Hippocampal formation (tissue), 2 donors: ENCODE data around the gene CNPY1.

ENCODE experiments used
- DNase-seq, 2 donors: peaks; one replicate each; lab custom pipeline; 2025; lab: John Stamatoyannopoulos, UW

Gene CNPY1

DNA sequence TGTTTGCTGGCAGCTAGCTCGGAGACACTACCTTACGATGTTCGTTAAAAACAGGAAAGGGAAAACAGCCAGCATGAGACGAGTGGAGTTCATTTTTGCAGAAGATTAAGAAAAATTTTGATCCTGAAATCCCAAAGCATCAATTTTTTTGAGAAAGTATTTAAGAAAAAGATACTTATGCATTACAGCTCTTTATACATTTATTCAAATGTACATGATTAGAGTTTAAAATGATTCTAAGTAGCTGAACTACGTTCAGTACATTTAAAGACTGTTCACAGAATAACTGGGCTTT is 34.7 kb downstream of the CNPY1 start:
- DNase-seq = no peak

GRCh38 chr7:155510975-155511701 is 35.2 kb downstream of the CNPY1 start:
- no peak for DNase-seq

DNA sequence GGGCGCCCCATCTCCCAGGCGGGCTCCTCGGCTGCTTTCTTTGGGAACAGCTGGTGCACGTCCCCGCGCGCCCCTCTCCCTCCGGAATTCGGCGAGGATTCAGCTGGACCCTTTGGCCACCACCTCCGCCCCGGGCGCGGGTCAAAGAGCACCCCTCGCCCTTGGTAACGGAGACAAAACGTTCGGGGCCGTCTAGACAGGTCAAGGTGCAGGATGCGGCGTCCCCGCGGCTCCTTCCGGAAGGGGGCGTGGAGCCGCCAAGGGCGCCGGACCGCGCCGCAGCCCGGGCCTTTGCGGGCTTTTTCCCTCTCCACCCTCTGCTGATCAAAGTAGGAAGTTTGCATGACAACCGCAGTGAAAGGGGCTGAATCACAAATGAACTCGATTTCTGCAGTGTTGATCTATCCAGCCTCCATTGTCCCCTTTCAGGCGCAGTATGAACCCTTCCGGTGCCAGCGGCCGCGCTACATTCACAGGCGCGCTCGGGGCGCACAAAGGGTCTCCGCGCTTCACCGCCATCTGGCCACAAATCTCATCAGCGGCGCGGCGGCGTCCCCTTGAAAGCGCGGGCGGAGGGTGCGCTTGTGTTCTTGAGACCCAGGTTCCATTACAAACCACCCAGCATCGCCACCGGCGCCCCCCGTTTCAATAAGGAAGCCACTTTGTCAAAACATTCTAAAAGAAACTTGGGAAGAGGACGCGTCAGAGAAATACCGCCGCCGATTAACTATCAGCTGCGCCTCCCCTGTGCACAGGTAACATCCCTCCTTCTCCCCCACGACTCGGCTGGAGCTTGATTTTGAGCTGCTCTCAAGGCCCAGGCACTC is 36.4 kb downstream of the CNPY1 start:
- DNase-seq = no peak

DNA sequence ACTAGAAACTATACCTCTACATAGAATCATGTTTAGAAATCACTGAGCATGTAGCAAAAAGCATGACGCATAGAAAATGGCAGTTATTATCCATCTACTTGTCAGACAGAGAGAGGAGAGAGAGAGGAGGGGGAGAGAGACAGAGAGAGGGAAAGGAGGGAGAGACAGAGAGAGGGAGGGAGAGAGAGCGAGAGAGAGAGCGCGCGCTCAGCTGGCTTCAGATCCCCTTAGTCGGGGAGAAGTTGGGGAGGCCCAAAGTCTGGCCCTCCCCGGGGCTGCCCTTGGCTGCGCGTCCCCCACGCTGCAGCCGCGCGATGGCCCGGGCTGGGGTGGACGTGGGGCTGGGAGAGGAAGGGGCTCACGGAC is 37.0 kb downstream of the CNPY1 start:
- DNase-seq = no peak

GRCh38 chr7:155508376-155509358 is 37.7 kb downstream of the CNPY1 start:
- no peak for DNase-seq

GRCh38 chr7:155507576-155507975 is 38.8 kb downstream of the CNPY1 start:
- DNase-seq = no peak

DNA sequence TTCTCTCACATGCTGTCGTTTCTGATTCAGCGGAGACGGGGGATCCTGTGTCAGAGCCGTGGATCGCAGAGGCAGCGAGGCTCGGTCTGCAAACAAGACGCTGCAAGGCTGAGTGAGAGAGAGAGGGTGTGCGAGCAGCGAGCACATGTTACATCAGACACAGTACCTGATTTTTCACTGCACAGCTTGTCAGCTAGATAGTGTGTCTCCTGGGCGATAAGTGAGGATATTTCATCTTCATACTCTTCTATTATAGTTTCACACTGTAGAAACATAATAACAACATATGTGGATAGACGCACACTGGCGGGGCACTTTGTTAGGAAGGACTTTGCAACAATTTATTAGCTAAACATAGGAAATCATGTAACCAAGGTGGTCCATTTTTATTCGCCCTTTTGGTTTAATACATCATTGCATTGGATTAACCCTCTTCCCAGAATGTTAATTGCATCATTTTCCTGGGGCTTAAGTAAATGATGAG is 39.5 kb downstream of the CNPY1 start:
- no peak for DNase-seq

GRCh38 chr7:155505422-155505793 is 41.0 kb downstream of the CNPY1 start:
- DNase-seq = no peak

DNA sequence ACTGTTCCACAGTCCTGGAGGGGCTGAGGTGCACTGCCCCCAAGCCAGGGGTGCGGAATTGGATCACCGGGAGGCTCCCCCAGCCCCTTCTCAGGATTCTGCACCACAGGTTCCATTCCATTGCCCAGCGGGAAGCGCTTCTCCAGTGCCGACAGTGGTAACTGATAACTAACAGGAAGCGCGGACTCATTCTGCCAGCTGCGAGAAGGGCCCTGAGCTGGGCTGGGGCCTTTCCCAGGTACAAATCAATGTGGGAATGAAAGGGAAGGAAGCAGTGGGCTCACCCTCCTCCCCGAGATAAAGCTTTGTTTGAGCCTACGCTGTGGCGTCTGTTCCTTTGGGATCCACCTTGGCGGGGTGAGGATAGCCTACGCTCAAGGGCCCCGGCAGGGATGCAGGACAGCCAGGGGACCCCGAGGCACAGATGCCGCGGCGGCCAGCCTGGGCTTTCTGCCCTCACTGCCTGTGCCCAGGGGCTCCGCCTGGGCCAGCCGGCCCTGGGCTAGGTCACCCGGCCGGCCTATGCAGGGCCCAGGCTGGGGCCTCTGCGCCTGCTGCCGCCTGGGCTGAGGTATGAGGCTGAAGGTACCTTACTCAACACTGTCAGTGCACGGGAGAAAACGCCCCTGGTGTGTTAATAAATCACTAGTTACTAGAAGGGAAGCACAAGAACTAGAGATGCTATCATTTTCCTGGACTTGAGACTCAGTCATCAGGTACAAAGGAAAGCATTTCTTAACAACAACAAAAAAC is 49.0 kb downstream of the CNPY1 start:
- no peak for DNase-seq

- DNase-seq = no peak
These were observed 49.9 kb downstream of the CNPY1 start for GRCh38 chr7:155496267-155497005.

DNA sequence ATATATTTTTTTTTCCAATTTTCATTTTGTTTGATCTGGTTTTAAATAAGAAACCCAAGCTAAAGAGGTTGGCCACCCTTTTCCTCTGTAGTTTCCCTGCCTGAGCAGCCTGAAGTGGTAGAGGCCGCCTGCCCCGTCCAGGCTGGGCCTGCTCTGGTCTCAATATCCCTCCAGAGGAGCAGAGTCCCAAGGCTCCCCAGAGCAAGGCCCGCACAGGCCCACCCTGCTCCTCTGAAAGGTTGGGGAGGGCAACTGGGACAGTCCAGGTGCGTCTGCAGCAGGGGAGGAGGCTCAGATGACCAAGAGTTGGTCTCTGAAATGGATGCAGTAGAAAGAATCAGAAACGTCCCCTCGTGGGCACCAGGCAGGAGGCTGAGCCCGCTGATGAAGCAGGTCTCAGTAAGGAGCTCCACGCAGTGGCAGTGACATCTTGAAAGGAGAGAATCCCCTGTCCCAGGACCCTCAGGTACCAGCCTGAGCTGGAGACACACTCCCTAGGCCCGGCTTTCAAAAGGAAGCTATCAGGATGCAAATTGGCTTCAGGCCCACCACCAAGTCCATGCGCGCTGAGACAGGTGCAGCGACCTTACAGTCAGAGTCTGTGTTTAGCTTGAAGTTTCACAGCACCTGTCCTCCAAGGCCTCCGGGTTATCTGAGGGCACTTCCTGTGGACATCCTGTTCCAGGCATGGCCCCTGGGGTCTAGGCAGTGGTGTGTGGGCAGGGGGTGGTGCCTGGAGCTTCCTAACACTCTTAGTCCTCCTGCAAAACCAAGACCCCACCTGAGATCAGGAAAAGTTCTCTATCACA is 50.7 kb downstream of the CNPY1 start:
- no peak for DNase-seq

GRCh38 chr7:155494551-155494950 is 51.8 kb downstream of the CNPY1 start:
- DNase-seq = no peak

- DNase-seq = no peak
These were observed 52.4 kb downstream of the CNPY1 start for GRCh38 chr7:155493744-155494538.

DNA sequence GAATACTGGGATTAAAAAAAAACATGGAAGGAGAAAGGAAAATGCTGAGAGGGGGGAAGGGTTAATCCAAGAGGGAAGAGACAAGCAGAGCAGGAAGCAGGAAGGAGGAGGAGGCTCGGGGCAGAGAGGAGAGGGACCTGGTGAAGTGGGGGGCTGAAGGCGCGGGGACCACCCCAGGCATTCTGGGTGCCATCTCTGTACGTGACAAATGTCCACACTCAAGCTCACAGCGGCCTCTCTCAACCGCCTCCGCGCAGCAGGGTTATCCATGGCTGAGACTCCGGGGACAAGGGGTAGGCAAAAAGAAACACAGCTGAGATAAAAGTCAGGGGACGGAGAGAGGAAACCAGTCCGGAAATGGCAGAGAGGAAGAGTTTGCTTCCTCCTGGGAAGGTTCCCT is 54.5 kb downstream of the CNPY1 start:
- no peak for DNase-seq

GRCh38 chr7:155490697-155491628 is 55.4 kb downstream of the CNPY1 start:
- peak in 1 of 2 donors; percentile 10 for DNase-seq

DNA sequence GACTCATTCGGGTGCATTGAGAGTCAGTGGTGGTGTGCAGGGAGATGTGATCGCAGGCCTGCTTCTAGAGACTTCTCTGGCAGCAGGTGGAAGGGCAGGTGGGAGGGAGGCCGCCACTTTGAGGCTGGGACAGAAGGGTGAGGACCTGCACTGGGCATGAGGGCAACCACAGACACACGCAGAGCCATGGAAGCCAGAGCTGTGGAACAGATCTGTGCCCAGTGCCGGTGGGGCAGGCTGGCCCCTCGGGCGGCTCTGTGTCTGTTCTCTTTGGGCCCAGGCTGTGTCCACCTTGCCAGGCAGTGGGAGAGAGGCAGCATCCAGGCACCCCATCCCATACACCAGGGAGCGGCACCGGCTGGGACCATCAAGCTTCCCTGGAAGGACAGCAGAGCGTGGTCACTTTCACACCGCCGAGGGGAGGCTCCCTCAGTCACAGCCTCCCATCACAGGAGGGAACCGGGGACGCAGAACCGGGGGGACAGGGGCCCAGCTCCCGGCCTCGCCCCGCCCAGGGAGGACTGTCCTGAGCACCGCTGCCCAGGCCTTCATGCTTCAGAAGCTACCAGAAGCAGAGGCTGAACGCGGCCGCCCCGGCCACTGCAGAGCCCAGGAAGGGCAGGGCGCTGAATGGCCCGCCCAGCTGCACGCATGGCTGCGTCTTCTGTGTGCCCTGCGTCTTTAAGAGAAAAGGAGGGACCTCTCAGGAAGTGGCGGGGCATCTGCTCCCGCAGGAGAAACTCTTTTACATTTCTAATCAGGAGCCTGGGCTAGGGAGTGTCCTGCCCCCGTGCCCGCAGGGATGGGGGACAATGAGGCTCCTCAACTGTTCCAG is 56.3 kb downstream of the CNPY1 start:
- no peak for DNase-seq

- DNase-seq = no peak
These were observed 57.1 kb downstream of the CNPY1 start for GRCh38 chr7:155489158-155489840.
